Suprapubic skin (tissue), 4 donors: ENCODE results near the gene INHBE. TPM values are rescaled to one million over a fixed set of nuclear protein-coding genes. Genes with fewer than 3 reads are reported as not detected.

Experiments
- DNase-seq, 2 donors: peaks; one replicate each; pipeline ENCODE4 v3.0.0-alpha.2; 2019; ENCODE audit warnings: low spot score in 2 of 2
- H3K27ac ChIP-seq: fragments of 200-600 bp; sonication (generic); one replicate; pipeline ENCODE4 v1.5.1; 2019
- H3K27me3 ChIP-seq: fragments of 200-600 bp; sonication (generic); one replicate; pipeline ENCODE4 v1.5.1; 2019
- H3K36me3 ChIP-seq: fragments of 200-600 bp; sonication (generic); one replicate; pipeline ENCODE4 v1.5.1; 2019
- H3K4me1 ChIP-seq: fragments of 200-600 bp; sonication (generic); one replicate; pipeline ENCODE4 v1.5.1; 2019
- H3K4me3 ChIP-seq: fragments of 200-600 bp; sonication (generic); one replicate; pipeline ENCODE4 v1.5.1; 2019; ENCODE audit warnings: mild to moderate bottlenecking
- H3K9me3 ChIP-seq: fragments of 200-600 bp; sonication (generic); one replicate; pipeline ENCODE4 v1.5.1; 2019
- CTCF ChIP-seq, 2 donors: fragments of 200-600 bp in 1 of 2; fragments of 450-650 bp in 1 of 2; sonication (generic) in 1 of 2; IDR thresholded peaks; one replicate each; pipeline ENCODE4 v1.5.1; 2016 to 2019; ENCODE audit warnings: antibody characterized with exemption in 2 of 2, mild to moderate bottlenecking in 1 of 2, moderate library complexity in 1 of 2
- EP300 ChIP-seq: sonication (generic); formaldehyde crosslinking; IDR thresholded peaks from one replicate; pipeline ENCODE4 v1.6.1; 2017; ENCODE audit warnings: antibody characterized with exemption
- POLR2A ChIP-seq, 2 donors: fragments of 450-650 bp; IDR thresholded peaks; one replicate each; pipeline ENCODE4 v1.6.1; 2017; ENCODE audit warnings: antibody characterized with exemption in 2 of 2, mild to moderate bottlenecking in 2 of 2, moderate library complexity in 2 of 2
- POLR2AphosphoS5 ChIP-seq, 3 donors: sonication (generic); formaldehyde crosslinking; IDR thresholded peaks; one replicate each; pipeline ENCODE4 v1.6.1; 2017; ENCODE audit warnings: antibody characterized with exemption in 3 of 3
- WGBS: methylation state at CpG from one replicate; pipeline ENCODE4 v1.1.5; 2018; 5-methylcytosine and 5-hydroxymethylcytosine counted together
- total RNA-seq, 4 donors: library from RNA; depleted of rRNA; stranded (reverse); fragments of >200 nt; gene quantifications; one replicate each; pipeline ENCODE4 v1.1.0, GENCODE V29; 2016

The INHBE gene
- total RNA-seq, 4 donors from 2014 or later, result 0.56 TPM; not detected in 3

GRCh38 chr12:57454213-57454565 lies 918 bp upstream of the INHBE start:
- 93% methylated on average over 2 of the region's 2 CpGs for WGBS

GRCh38 chr12:57455374-57456144 lies 452 bp downstream of the INHBE start:
- 47% methylated on average over 8 of the region's 10 CpGs for WGBS
- no peaks in the 10 kb centered on the region for H3K27me3 ChIP-seq
- H3K27ac ChIP-seq, result no peak overlapping the region
- no peaks in the 10 kb centered on the region for H3K9me3 ChIP-seq
- H3K4me3 ChIP-seq, result no peak overlapping the region
- no peaks in the 10 kb centered on the region for H3K36me3 ChIP-seq
- H3K4me1 ChIP-seq, result peaks cover 27% of the 10 kb centered on the region
- no peak for DNase-seq
- TF ChIP-seq EP300 (no peak), CTCF (IDR thresholded peaks at IDR 0.05) (no peak), POLR2AphosphoS5 (IDR thresholded peaks at IDR 0.05) (no peak), POLR2A (IDR thresholded peaks at IDR 0.05) (no peak)

More at GRCh38 chr12:57454213-57454565, 918 bp upstream of the INHBE start:
- Histone ChIP-seq H3K27me3 (no peaks in the 10 kb centered on the region), H3K4me1 (peaks cover 14% of the 10 kb centered on the region), H3K9me3 (no peaks in the 10 kb centered on the region), H3K4me3 (no peak overlapping the region), H3K27ac (no peak overlapping the region), H3K36me3 (no peaks in the 10 kb centered on the region)
- TF ChIP-seq POLR2AphosphoS5 (IDR thresholded peaks at IDR 0.05), result no peak
- TF ChIP-seq CTCF (IDR thresholded peaks at IDR 0.05), result no peak
- TF ChIP-seq POLR2A (IDR thresholded peaks at IDR 0.05), result no peak
- no peak for TF ChIP-seq EP300
- DNase-seq, result no peak

- H3K4me3 ChIP-seq, result no peak overlapping the region
- H3K36me3 ChIP-seq, result no peaks in the 10 kb centered on the region
- peaks cover 34% of the 10 kb centered on the region for H3K4me1 ChIP-seq
- H3K27me3 ChIP-seq, result no peaks in the 10 kb centered on the region
- H3K9me3 ChIP-seq, result no peaks in the 10 kb centered on the region
- no peak for DNase-seq
- 50% methylated on average over 12 of the region's 15 CpGs for WGBS
- H3K27ac ChIP-seq, result no peak overlapping the region
- TF ChIP-seq CTCF (IDR thresholded peaks at IDR 0.05) (peak in 1 of 2 donors; percentile 38), POLR2A (IDR thresholded peaks at IDR 0.05) (no peak)
Measured at GRCh38 chr12:57456145-57456700, 1.1 kb downstream of the INHBE start.

GRCh38 chr12:57456737-57457490 lies 1.8 kb downstream of the INHBE start:
- H3K27ac ChIP-seq, result no peak overlapping the region
- H3K9me3 ChIP-seq, result no peaks in the 10 kb centered on the region
- no peaks in the 10 kb centered on the region for H3K36me3 ChIP-seq
- TF ChIP-seq CTCF (IDR thresholded peaks at IDR 0.05) (no peak), POLR2A (IDR thresholded peaks at IDR 0.05) (no peak), POLR2AphosphoS5 (IDR thresholded peaks at IDR 0.05) (no peak), EP300 (no peak)
- WGBS, result 90% methylated on average over 6 of the region's 6 CpGs
- H3K4me1 ChIP-seq, result peaks cover 41% of the 10 kb centered on the region
- no peak overlapping the region for H3K4me3 ChIP-seq
- no peaks in the 10 kb centered on the region for H3K27me3 ChIP-seq
- no peak for DNase-seq

- peaks cover 51% of the 10 kb centered on the region for H3K4me1 ChIP-seq
- no peak for TF ChIP-seq CTCF (IDR thresholded peaks at IDR 0.05)
- no peak for TF ChIP-seq EP300
- TF ChIP-seq POLR2A (IDR thresholded peaks at IDR 0.05), result no peak
- TF ChIP-seq POLR2AphosphoS5 (IDR thresholded peaks at IDR 0.05), result no peak
- H3K9me3 ChIP-seq, result no peaks in the 10 kb centered on the region
- WGBS, result 25% methylated on average over 3 of the region's 3 CpGs
- peak overlapping the region; percentile 75 for H3K4me3 ChIP-seq
- H3K36me3 ChIP-seq, result no peaks in the 10 kb centered on the region
- H3K27ac ChIP-seq, result peak overlapping the region; percentile 27
- no peaks in the 10 kb centered on the region for H3K27me3 ChIP-seq
- no peak for DNase-seq
Measured at GRCh38 chr12:57458665-57459054, 3.6 kb downstream of the INHBE start.
